ENCODE measurements around the gene PTPRK.

DNA sequence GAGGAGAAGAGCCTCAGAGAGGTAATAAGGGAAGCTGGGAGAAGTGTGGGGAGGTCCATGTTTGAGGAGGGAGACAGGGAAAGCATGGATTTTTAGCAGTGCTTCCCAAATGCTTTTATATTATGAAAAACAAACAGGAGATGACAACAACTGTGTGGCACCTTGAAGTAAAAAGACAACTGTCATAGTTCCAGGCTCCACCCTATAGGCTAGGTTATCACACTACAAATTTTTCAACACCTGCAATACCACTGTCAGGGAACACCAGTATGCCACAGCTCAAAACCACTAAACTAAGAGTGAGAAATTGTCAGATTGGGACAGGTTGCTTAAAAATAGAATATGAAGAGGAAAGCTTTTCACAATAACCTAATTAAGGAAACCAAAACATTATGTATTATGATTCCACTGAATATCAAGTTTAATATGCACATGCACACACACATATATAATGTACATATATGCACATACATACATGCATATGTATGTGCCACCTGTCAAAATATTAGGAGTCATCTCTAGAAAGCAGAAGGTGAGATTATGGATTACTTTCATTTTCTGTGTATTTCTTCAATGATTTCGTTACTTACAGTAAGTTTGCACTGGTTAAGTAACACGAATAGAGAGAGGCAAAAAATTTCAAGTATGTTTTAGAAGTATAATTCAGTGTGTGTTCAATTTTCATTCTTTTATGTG lies 261.2 kb downstream of the PTPRK start:
- TF ChIP-seq, protein P1, sequence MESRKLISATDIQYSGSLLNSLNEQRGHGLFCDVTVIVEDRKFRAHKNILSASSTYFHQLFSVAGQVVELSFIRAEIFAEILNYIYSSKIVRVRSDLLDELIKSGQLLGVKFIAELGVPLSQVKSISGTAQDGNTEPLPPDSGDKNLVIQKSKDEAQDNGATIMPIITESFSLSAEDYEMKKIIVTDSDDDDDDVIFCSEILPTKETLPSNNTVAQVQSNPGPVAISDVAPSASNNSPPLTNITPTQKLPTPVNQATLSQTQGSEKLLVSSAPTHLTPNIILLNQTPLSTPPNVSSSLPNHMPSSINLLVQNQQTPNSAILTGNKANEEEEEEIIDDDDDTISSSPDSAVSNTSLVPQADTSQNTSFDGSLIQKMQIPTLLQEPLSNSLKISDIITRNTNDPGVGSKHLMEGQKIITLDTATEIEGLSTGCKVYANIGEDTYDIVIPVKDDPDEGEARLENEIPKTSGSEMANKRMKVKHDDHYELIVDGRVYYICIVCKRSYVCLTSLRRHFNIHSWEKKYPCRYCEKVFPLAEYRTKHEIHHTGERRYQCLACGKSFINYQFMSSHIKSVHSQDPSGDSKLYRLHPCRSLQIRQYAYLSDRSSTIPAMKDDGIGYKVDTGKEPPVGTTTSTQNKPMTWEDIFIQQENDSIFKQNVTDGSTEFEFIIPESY (IDR thresholded peaks at IDR 0.05), result no peak
- peak in 1 of 2 donors; percentile 14 for TF ChIP-seq RAD21 (IDR thresholded peaks at IDR 0.05)

All from liver (tissue), 2 donors.